Measurements from ENCODE around the gene SMTNL2.
"Not testable (repeated sequence)": the region's sequence is repeated elsewhere in the genome, so short reads cannot be mapped to it uniquely, and the experiment has no call there.

The SMTNL2 gene

GRCh38 chr17:4635823-4636375 lies 51.6 kb downstream of the SMTNL2 start:
- no peak for DNase-seq (ENCODE audit: low read depth)

GRCh38 chr17:4636474-4637100 lies 52.3 kb downstream of the SMTNL2 start:
- DNase-seq (ENCODE audit: low read depth): no peak

GRCh38 chr17:4638766-4639165 lies 54.4 kb downstream of the SMTNL2 start:
- not testable (repeated sequence) for DNase-seq (ENCODE audit: low read depth)

- DNase-seq (ENCODE audit: low read depth): not testable (repeated sequence)
Measured at GRCh38 chr17:4639301-4640059, 55.2 kb downstream of the SMTNL2 start.

GRCh38 chr17:4640569-4641188 lies 56.4 kb downstream of the SMTNL2 start:
- not testable (repeated sequence) for DNase-seq (ENCODE audit: low read depth)

- no peak for DNase-seq (ENCODE audit: low read depth)
Measured at GRCh38 chr17:4641297-4642195, 57.2 kb downstream of the SMTNL2 start, which contains the start of gene ALOX15. ALOX15 (minus strand) TSS chr17:4641678; CDS start chr17:4641651, 27 bp downstream.

GRCh38 chr17:4642286-4642685 lies 58.0 kb downstream of the SMTNL2 start:
- no peak for DNase-seq (ENCODE audit: low read depth)

- DNase-seq (ENCODE audit: low read depth): no peak
Measured at GRCh38 chr17:4643676-4644075, 59.3 kb downstream of the SMTNL2 start.

GRCh38 chr17:4645642-4646041 lies 61.3 kb downstream of the SMTNL2 start:
- DNase-seq (ENCODE audit: low read depth): no peak

GRCh38 chr17:4648741-4649140 lies 64.4 kb downstream of the SMTNL2 start:
- no peak for DNase-seq (ENCODE audit: low read depth)

GRCh38 chr17:4652997-4653396 lies 68.7 kb downstream of the SMTNL2 start:
- no peak for DNase-seq (ENCODE audit: low read depth)

GRCh38 chr17:4655933-4656332 lies 71.6 kb downstream of the SMTNL2 start:
- DNase-seq (ENCODE audit: low read depth): not testable (repeated sequence)

GRCh38 chr17:4657678-4658077 lies 73.3 kb downstream of the SMTNL2 start:
- DNase-seq (ENCODE audit: low read depth): no peak

All from stimulated activated CD8-positive, alpha-beta memory T cell treated with anti-CD3 and anti-CD28 coated beads, Interleukin-12 subunit alpha, Interleukin-12 subunit beta, amount 100 ng/mL, for 1 hour (primary cell).